GM19438 (cell line): ENCODE results near the gene POLRMT.
"Not testable (repeated sequence)": the region's sequence is repeated elsewhere in the genome, so short reads cannot be mapped to it uniquely, and the experiment has no call there.

Experiments used
- ATAC-seq: cut with Tn5 transposase; IDR thresholded peaks from one replicate; pipeline ENCODE4 v1.9.1; 2021; ENCODE audit warnings: low read depth; ENCODE audit not compliant: unreplicated experiment

POLRMT gene

DNA sequence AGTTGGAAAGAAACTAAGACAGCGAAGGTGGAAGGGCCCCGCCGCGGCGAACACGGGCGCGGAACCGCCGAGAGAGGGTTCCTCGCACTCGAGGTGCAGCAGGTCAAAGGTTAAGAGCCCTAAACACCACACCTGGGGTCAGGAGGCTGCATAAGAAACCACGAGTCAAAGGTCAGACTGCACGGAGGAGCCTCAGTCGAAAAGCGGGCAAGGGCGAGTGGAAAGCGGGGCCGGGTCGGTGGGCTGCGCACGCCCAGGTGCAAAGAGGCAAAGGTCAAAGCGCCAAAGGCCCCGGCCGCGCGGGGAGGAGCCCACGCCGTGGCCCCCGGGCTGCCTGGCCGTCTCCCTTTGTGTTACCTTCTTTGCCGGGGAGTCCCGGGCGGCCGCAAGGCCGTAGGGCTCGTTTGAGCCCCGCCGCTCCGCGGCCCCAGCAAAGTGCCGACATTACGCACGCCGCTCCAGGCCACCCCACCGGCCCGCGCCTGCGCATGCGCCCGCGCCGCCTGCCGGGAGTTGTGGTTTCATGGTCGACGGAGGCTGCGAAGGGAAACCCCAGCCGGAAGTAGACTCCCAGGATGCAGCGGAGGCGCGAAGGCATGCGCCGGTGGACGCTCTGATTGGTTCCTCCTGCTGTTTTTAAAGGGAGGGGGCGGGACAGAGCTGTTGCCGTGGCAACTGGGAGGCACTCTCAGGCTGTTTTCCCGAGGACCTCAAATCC is at the start of gene POLRMT:
Gene POLRMT, minus strand, starts transcription at position 470 of the 718 bp plus-strand sequence. Its CDS starts 25 bp downstream, at position 445.
- ATAC-seq: peak; percentile 61

DNA sequence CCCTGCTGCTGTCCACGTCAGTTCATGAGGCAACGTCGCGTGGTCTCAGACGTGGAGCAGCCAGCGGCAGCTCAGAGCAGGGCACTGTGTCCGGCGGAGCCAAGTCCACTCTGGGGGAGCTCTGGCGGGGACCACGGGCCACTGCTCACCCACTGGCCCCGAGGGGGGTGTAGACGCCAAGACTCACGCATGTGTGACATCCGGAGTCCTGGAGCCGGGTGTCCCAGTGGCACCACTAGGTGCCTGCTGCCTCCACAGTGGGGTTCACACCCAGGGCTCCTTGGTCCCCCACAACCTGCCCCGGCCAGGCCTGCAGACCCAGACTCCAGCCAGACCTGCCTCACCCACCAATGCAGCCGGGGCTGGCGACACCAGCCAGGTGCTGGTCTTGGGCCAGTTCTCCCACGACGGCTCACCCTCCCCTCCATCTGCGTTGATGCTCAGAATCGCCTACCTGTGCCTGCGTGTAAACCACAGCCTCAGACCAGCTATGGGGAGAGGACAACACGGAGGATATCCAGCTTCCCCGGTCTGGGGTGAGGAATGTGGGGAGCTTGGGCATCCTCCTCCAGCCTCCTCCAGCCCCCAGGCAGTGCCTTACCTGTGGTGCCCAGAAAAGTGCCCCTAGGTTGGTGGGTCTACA is 49.5 kb upstream of the POLRMT start:
- ATAC-seq: no peak

DNA sequence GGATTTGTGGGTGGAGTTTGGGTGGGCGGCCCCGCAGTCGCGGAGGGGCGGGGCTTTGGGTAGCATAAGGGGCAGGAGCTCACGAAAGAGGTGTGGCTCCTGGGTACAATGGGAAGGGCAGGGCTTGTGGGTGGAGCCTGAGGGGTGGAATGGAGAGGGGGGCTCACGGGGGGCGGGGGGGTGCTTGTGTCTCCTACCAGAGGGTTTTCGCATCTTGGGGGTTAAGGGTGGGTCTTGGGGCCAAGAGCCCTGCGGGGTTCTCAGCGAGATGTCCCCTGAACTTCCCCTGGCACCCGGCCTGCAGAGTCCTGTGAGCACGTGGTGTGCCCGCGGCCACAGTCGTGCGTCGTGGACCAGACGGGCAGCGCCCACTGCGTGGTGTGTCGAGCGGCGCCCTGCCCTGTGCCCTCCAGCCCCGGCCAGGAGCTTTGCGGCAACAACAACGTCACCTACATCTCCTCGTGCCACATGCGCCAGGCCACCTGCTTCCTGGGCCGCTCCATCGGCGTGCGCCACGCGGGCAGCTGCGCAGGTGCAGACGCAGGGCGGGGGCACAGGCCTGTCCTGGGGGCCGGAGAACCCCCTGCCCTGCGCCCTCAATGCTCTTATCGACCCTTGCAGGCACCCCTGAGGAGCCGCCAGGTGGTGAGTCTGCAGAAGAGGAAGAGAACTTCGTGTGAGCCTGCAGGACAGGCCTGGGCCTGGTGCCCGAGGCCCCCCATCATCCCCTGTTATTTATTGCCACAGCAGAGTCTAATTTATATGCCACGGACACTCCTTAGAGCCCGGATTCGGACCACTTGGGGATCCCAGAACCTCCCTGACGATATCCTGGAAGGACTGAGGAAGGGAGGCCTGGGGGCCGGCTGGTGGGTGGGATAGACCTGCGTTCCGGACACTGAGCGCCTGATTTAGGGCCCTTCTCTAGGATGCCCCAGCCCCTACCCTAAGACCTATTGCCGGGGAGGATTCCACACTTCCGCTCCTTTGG is 48.0 kb upstream of the POLRMT start:
- no peak for ATAC-seq

DNA sequence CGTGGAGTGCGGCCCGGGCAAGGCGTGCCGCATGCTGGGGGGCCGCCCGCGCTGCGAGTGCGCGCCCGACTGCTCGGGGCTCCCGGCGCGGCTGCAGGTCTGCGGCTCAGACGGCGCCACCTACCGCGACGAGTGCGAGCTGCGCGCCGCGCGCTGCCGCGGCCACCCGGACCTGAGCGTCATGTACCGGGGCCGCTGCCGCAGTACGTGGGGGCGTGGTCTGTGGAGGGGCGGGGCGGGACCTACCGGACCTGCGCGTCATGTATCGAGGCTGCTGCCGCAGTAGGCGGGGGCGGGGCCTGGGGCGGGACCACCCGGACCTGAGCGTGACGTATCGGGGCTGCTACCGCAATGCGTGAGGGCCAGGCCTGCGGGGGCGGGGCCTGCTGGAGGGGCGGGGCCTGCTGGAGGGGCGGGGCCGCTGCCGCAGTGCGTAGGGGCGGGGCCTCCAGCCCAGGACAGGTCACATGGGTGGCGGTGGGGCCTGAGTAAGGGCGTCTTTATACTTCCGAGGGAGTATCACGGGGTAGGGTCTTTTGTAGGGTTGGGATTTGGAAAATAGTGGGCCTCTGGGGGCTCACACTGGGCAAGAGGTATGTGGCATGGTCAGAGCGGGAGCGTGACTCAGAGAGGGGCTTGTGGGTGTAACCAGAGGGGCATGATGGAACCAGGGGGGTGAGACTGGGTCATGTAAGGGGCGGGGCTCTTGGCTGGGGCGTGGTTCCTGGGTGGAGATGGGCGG is 47.1 kb upstream of the POLRMT start:
- peak; percentile 57 for ATAC-seq

DNA sequence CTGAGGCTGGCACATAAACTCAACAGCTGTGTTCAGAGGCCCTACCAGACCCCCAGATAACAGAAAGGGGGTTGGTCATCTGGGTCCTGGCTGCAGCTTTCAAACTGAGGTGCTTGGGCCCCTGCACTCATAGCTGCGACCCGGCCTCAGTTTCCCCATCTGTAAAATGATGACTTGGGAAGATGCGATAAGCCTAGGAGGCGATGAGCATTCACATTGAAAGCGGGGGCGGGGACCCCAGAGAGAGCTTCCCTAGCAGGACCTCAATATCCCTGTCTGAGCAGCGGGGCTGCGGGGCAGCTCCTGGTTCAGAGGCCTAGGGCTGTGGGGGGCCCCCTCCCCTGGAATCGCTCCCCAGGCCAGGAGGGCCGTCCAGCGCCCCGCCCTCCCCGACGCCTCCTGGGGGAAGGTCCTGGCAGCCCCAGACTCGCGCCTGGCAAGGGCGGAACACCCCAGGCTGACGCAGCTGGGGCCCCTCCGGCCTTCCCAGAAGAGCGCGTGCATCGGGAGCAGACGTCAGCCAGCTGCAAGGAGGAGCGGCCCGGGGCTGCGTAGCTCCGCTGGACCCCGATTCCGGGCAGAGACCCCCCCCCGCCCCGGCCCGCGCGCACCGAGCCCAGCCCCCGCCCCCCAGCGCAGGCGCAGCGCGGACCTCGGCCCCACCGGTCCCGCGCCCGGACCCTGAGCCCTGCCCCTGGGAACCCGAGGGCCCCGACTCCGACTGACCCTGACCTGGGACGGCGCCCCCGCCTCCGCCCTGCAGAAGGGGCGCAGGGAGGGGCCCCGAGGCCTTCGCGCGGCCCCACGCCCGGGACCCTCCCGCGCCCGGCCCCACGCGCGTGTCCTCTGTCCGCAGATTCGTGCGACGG is 46.3 kb upstream of the POLRMT start:
- peak; percentile 13 for ATAC-seq

DNA sequence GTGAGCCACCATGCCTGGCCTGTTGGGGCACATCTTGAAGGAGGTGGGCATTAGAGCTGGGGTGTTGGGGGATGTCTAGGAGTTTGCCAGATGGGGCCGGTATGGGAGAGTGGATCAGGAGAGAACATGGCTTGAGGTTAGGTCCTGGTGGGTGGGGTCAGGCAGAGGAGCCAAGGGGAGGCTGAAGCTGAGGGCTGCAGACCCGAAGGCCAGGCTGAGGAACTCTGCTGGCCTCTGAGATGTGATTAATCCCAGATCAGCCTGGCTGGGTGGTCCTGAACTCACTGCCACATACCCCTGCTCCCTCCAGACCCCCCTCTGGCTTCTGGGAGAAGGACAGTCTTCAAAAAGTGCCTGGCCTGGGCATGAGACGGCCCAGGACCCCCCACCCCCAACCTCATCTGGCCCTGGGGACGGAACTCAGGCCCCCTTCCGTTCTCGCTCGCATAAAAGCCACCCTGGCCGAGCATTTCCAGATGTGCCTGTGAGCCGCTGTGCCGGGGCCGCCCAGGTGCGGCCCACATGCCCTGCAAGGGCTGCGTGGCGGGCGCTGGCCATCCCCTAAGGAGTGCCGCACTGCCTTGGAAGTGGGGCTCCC is 45.6 kb upstream of the POLRMT start:
- ATAC-seq: no peak

DNA sequence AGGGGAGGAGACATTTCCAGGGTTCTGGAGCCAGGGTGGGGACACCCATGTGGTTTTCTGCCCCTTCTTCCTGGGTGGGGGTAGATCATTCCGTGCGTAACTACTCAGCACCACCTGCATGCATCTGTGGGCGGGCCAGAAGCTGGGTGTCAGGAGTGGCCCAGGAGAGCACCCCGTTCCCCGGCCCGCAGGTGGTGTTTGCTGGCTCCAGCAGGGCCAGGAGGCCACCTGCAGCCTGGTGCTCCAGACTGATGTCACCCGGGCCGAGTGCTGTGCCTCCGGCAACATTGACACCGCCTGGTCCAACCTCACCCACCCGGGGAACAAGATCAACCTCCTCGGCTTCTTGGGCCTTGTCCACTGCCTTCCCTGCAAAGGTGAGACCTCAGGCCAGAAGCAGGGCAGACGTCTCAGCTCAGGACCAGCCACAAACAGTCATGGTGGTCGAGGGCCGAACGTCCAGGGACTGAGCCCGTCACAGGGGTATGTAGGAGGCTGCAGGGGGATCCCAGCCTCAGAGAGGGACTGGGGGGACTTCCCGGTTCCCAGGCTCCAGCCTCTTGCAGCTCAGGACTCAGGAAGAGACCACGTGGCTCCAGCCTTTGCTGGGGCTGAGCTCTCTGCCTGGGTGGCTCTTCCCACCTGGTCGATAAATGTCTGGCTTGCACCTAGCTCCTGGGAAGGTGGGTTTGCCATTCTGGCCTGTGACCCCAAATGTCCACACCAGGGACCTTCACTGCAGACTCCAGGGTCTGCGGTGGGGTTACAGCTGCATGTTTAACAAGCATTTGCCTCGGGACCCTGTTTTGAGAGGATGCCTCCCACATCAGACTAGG is 44.5 kb upstream of the POLRMT start:
- ATAC-seq: no peak

DNA sequence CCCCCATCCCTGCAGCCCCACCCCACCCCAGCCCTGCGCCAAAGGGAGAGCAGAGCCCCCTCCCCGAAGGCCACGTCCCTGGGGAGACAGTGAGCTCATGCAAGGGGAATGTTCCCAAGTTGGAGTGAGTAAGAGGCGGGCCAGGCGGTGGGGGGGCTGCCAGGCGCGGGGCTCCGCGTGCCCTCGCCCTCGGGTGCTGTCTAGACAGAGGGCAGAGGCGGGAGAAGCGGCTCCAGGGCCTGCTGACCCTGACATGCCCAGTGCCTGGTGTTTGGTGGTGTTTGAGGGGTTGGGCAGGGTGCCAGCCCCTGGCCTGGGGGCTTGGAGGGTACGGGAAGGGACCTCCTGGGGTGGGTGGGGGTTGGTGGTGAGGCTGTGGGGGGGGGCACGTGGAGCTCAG is 43.9 kb upstream of the POLRMT start:
- ATAC-seq: no peak

DNA sequence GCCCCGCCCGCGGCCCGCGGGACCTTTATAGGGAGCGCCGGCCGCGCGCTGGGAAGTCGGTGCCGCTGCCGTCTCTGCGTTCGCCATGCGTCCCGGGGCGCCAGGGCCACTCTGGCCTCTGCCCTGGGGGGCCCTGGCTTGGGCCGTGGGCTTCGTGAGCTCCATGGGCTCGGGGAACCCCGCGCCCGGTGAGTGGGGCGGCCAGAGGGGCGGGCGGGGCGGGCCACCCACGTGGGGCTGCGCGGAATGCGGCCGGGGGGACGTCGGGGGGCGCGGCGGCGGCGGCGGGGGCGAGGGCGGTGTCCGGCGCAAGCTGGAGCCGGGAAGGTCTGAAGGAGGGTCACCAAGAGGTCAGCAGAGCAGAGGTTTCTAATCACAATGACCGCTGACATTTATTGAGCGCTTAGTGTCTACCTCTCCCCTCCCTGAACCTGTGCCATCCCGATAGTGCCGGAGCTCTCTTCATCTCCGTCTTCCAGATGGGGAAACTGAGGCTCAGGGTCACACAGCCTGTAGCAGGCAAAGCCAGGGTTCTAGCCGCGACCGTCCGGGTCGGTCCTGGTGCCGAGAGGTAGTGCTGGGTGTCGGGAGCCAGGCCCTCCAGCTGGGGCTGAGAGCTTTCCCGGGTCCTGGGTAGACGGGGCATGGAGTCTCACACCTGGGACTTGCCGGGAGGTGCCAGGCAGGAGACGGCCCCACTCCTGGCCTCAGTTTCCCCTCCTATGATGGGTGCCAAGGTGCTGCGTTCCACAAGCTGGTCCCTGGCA is 43.2 kb upstream of the POLRMT start, which contains the start of gene FSTL3:
Gene FSTL3, plus strand, starts transcription at position 54 of the 767 bp plus-strand sequence. Its CDS starts 32 bp downstream, at position 86.
- no peak for ATAC-seq

DNA sequence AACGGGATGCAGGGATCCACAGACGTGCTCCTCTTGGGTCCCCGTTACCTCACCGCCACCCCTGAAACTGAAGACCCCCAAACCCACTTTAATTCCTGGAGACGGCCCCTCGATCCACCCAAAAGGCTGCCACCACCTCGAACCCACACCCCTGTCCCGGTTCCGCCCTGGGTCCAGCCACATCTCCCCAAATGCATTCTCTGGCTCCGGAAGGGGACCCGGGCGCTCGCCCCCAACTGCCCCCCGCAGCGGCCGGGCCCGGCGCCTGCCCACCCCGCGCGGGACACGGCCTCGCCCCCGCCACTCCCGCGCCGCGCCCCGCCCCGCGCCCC is 42.6 kb upstream of the POLRMT start:
- ATAC-seq: no peak

DNA sequence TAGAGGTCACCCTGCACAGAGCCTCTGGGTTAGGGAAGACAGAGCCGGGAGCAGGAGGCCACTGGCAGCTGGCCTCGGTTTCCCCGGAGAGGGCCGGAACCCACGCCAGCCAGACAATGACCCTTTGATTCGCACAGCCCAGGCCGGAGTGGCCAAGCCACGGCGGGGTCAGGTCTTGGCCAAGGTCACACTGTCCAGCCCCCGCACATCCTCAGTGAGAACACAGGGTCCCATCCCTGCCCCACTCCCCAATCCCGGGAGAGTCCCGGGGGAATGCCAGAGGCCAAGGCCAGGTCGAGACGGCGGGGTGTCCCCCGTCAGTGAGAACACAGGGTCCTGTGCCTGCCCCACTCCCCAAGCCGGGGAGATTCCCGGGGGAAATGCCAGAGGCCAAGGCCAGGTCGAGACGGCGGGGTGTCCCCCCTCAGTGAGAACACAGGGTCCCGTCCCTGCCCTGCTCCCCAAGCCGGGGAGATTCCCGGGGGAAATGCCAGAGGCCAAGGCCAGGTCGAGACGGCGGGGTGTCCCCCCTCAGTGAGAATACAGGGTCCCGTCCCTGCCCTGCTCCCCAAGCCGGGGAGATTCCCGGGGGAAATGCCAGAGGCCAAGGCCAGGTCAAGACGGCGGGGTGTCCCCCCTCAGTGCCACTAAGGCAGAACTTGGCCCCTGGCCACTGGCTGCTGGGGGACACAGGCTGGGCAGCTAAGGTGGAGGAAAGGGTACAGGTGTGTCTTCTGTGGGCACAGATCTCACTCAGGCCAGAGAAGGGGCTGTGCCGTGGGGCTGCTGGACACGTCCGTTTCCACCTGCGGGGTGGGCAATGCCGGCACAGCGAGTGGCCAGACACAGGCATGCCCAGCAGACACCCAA is 41.2 kb upstream of the POLRMT start:
- no peak for ATAC-seq

DNA sequence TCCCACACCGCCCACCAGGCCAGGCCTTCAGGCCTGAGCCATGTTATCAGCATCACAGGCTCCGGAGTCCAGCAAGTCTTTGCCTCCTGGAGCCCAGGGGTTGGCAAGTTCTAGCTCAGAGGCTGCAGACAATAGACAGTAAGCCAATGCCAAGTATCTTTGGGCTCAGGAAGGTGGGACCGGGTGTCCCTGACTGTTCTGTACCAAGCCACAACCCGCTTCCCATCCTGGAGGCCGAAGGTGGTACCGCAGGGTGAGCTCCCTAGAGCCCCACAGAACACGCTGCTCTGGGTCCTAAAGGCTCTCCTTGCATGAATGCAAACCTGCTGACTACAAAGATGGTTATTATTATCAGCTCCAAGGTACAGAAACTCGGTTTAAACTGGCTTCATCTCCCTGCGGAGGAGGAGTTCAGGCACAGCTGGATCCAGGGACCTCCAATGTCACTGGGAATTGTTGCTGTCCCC is 37.3 kb upstream of the POLRMT start:
- no peak for ATAC-seq

DNA sequence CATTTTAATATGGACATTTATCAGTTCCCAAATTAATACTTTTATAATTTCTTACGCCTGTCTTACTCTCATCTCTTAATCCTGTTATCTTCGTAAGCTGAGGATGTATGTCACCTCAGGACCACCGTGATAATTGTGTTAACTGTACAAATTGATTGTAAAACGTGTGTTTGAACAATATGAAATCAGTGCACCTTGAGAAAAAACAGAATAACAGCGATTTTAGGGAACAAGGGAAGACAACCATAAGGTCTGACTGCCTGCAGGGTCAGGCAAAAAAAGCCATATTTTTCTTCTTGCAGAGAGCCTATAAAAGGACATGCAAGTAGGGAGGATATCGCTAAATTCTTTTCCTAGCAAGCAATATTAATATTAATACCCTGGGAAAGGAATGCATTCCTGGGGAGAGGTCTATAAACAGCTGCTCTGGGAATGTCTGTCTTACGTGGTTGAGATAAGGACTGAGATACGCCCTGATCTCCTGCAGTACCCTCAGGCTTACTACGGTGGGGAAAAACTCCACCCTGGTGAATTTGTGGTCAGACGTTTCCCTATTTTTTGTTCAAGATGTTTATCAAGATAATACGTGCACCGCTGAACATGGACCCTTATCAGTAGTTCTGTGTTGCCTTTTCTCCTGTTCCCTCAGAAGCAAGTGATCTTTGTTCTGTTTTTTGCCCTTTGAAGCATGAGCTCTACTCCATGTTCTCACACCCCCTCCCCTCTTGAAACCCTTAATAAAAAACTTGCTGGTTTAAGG is 35.5 kb upstream of the POLRMT start:
- not testable (repeated sequence) for ATAC-seq

DNA sequence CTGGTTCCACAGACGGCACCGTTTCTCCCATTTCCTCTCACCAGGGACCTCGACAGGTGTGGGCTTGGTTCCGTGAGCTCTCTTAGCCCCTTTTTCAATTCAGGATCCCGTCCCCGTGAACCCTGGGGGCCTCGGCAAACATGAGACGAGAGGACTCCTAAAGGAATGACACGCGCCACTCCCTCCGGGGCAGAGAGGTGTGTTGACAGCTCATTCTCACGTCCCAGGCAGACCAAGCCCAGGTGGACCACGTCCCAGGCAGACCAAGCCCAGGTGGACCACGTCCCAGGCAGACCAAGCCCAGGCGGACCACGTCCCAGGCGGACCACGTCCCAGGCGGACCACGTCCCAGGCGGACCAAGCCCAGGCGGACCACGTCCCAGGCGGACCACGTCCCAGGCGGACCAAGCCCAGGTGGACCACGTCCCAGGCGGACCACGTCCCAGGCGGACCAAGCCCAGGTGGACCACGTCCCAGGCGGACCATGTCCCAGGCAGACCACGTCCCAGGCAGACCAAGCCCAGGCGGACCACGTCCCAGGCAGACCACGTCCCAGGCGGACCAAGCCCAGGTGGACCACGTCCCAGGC is 33.7 kb upstream of the POLRMT start:
- ATAC-seq: not testable (repeated sequence)

DNA sequence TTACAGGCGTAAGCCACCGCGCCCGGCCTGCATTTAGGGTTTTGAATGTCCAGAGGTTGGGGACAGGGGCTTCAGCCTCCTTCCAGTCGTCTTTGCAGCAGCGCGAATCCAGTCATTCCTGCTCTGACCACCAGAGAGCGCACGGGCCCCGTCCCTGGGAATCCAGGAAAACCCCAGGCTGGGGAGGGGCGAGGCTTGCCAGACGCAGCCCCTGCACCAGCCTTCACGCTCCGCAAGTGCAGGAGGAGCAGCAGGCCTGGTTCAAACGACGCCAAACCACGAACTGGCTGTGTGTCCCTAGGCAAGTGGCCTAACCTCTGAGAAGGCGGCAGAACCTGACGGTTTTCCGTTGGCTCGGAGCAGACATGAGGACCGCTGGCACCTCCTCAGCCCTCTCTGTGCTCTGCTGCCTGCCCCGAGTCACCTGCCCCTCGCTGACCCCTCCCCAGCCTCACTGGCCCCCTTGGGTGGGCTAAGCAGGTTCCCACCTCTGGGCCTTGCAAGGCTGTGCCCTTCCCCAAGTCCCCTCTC is 31.6 kb upstream of the POLRMT start:
- no peak for ATAC-seq
